Central memory CD8-positive, alpha-beta T cell (primary cell): ENCODE data around the gene FUT7.

ENCODE experiments used
- ATAC-seq: fragments of 150-1000 bp; cut with Tn5 transposase; replicated peaks from 2 replicates; pipeline ENCODE4 v1.10.0; 2022; ENCODE audit warnings: mild to moderate bottlenecking, moderate FRiP score, moderate number of reproducible peaks; ENCODE audit not compliant: poor library complexity, severe bottlenecking; ENCODE audit errors: extremely low read depth
- DNase-seq, 2 donors: peaks; one replicate each; pipeline ENCODE4 v3.0.0; 2021; ENCODE audit warnings: low spot score in 2 of 2
- H3K27ac Mint-ChIP-seq: one replicate; pipeline ENCODE4 v1.8.0; 2022; ENCODE audit warnings: low read depth, mild to moderate bottlenecking, moderate library complexity, mixed read lengths
- H3K27me3 Mint-ChIP-seq: one replicate; pipeline ENCODE4 v1.8.0; 2022; ENCODE audit warnings: mixed read lengths
- H3K36me3 Mint-ChIP-seq: one replicate; pipeline ENCODE4 v1.8.0; 2022; ENCODE audit warnings: mild to moderate bottlenecking, moderate library complexity, mixed read lengths; ENCODE audit not compliant: insufficient read depth
- H3K4me1 Mint-ChIP-seq: one replicate; pipeline ENCODE4 v1.8.0; 2022; ENCODE audit warnings: mixed read lengths
- H3K4me3 Mint-ChIP-seq: one replicate; pipeline ENCODE4 v1.8.0; 2022; ENCODE audit warnings: mild to moderate bottlenecking, moderate library complexity, mixed read lengths
- H3K9me3 Mint-ChIP-seq: one replicate; pipeline ENCODE4 v1.8.0; 2022; ENCODE audit warnings: mixed read lengths

Gene FUT7

GRCh38 chr9:137031904-137032640, at the start of gene FUT7:
Gene FUT7 (minus strand): TSS chr9:137032088. CDS start chr9:137031991, 97 bp downstream.
- H3K27ac Mint-ChIP-seq = peak within 1 kb of the TSS; percentile 64
- no peak for ATAC-seq
- H3K27me3 Mint-ChIP-seq = no peaks in the 10 kb centered on the region
- no peaks in the 10 kb centered on the region for H3K9me3 Mint-ChIP-seq
- H3K4me3 Mint-ChIP-seq = peak within 1 kb of the TSS; percentile 86
- peak in 1 of 2 donors; percentile 20 for DNase-seq
- H3K4me1 Mint-ChIP-seq = peaks cover 49% of the 10 kb centered on the region
- H3K36me3 Mint-ChIP-seq = peaks cover 17% of the 10 kb centered on the region

GRCh38 chr9:137080260-137081122, 48.6 kb upstream of the FUT7 start:
- Mint-ChIP-seq H3K9me3 (no peaks in the 10 kb centered on the region), H3K36me3 (peaks cover 11% of the 10 kb centered on the region), H3K27me3 (no peaks in the 10 kb centered on the region), H3K4me1 (peaks cover 1% of the 10 kb centered on the region), H3K4me3 (no peak overlapping the region), H3K27ac (no peak overlapping the region)
- DNase-seq (no peak), ATAC-seq (no peak)

GRCh38 chr9:137079401-137079787, 47.5 kb upstream of the FUT7 start:
- ATAC-seq (no peak), DNase-seq (no peak)
- no peaks in the 10 kb centered on the region for H3K4me1 Mint-ChIP-seq
- H3K9me3 Mint-ChIP-seq = no peaks in the 10 kb centered on the region
- no peak overlapping the region for H3K27ac Mint-ChIP-seq
- peaks cover 10% of the 10 kb centered on the region for H3K36me3 Mint-ChIP-seq
- H3K4me3 Mint-ChIP-seq = peak overlapping the region; percentile 44
- H3K27me3 Mint-ChIP-seq = no peaks in the 10 kb centered on the region

- Mint-ChIP-seq H3K27me3 (no peaks in the 10 kb centered on the region), H3K4me3 (peak overlapping the region; percentile 71), H3K4me1 (no peaks in the 10 kb centered on the region), H3K9me3 (no peaks in the 10 kb centered on the region), H3K27ac (no peak overlapping the region), H3K36me3 (peaks cover 8% of the 10 kb centered on the region)
- no peak for DNase-seq
- ATAC-seq = no peak
Measured at GRCh38 chr9:137078701-137079400, 47.0 kb upstream of the FUT7 start.

GRCh38 chr9:137077758-137078693, 46.1 kb upstream of the FUT7 start:
- no peak for DNase-seq

GRCh38 chr9:137077010-137077747, 45.3 kb upstream of the FUT7 start, which contains the start of gene UAP1L1:
Gene UAP1L1 (plus strand): TSS chr9:137077517. CDS start chr9:137077533, 16 bp downstream.
- Mint-ChIP-seq H3K4me1 (no peaks in the 10 kb centered on the region), H3K4me3 (peak within 1 kb of the TSS; percentile 71), H3K9me3 (no peaks in the 10 kb centered on the region), H3K27ac (no peak within 1 kb of the TSS), H3K36me3 (peaks cover 8% of the 10 kb centered on the region), H3K27me3 (no peaks in the 10 kb centered on the region)
- peak; percentile 75 for ATAC-seq
- DNase-seq = no peak

More at GRCh38 chr9:137077758-137078693, 46.1 kb upstream of the FUT7 start:
- ATAC-seq = peak; percentile 38
- peaks cover 8% of the 10 kb centered on the region for H3K36me3 Mint-ChIP-seq
- H3K27ac Mint-ChIP-seq = no peak overlapping the region
- H3K27me3 Mint-ChIP-seq = no peaks in the 10 kb centered on the region
- H3K4me1 Mint-ChIP-seq = no peaks in the 10 kb centered on the region
- H3K4me3 Mint-ChIP-seq = peak overlapping the region; percentile 71
- H3K9me3 Mint-ChIP-seq = no peaks in the 10 kb centered on the region

GRCh38 chr9:137076636-137077009, 44.7 kb upstream of the FUT7 start:
- Mint-ChIP-seq H3K4me3 (peak overlapping the region; percentile 58), H3K9me3 (no peaks in the 10 kb centered on the region), H3K4me1 (no peaks in the 10 kb centered on the region), H3K36me3 (peaks cover 8% of the 10 kb centered on the region), H3K27ac (no peak overlapping the region), H3K27me3 (no peaks in the 10 kb centered on the region)
- no peak for ATAC-seq
- no peak for DNase-seq

- Mint-ChIP-seq H3K4me1 (peaks cover 9% of the 10 kb centered on the region), H3K36me3 (peaks cover 10% of the 10 kb centered on the region), H3K9me3 (no peaks in the 10 kb centered on the region), H3K4me3 (no peak overlapping the region), H3K27me3 (no peaks in the 10 kb centered on the region), H3K27ac (no peak overlapping the region)
- ATAC-seq (no peak), DNase-seq (no peak)
Measured at GRCh38 chr9:137075275-137075775, 43.4 kb upstream of the FUT7 start.

- Mint-ChIP-seq H3K4me1 (peaks cover 9% of the 10 kb centered on the region), H3K4me3 (no peak overlapping the region), H3K27ac (no peak overlapping the region), H3K27me3 (no peaks in the 10 kb centered on the region), H3K36me3 (peaks cover 10% of the 10 kb centered on the region), H3K9me3 (no peaks in the 10 kb centered on the region)
- no peak for DNase-seq
- ATAC-seq = no peak
Measured at GRCh38 chr9:137074657-137075274, 42.9 kb upstream of the FUT7 start.

- peaks cover 9% of the 10 kb centered on the region for H3K4me1 Mint-ChIP-seq
- DNase-seq (no peak), ATAC-seq (no peak)
- H3K27me3 Mint-ChIP-seq = no peaks in the 10 kb centered on the region
- peaks cover 7% of the 10 kb centered on the region for H3K36me3 Mint-ChIP-seq
- H3K4me3 Mint-ChIP-seq = no peak overlapping the region
- H3K9me3 Mint-ChIP-seq = no peaks in the 10 kb centered on the region
- no peak overlapping the region for H3K27ac Mint-ChIP-seq
Measured at GRCh38 chr9:137073992-137074399, 42.1 kb upstream of the FUT7 start.

- DNase-seq (no peak), ATAC-seq (no peak)
- Mint-ChIP-seq H3K36me3 (peaks cover 5% of the 10 kb centered on the region), H3K4me3 (peak overlapping the region; percentile 82), H3K4me1 (peaks cover 15% of the 10 kb centered on the region), H3K27ac (no peak overlapping the region), H3K9me3 (no peaks in the 10 kb centered on the region), H3K27me3 (no peaks in the 10 kb centered on the region)
Measured at GRCh38 chr9:137071282-137071681, 39.4 kb upstream of the FUT7 start.
